GM18499 (cell line): Measurements from ENCODE around the gene C1QTNF7.

Experiments
- ATAC-seq: cut with Tn5 transposase; IDR thresholded peaks from one replicate; pipeline ENCODE4 v1.9.1; 2021; ENCODE audit warnings: moderate number of reproducible peaks; ENCODE audit not compliant: insufficient read depth, unreplicated experiment

The C1QTNF7 gene, protein sequence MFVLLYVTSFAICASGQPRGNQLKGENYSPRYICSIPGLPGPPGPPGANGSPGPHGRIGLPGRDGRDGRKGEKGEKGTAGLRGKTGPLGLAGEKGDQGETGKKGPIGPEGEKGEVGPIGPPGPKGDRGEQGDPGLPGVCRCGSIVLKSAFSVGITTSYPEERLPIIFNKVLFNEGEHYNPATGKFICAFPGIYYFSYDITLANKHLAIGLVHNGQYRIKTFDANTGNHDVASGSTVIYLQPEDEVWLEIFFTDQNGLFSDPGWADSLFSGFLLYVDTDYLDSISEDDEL

DNA sequence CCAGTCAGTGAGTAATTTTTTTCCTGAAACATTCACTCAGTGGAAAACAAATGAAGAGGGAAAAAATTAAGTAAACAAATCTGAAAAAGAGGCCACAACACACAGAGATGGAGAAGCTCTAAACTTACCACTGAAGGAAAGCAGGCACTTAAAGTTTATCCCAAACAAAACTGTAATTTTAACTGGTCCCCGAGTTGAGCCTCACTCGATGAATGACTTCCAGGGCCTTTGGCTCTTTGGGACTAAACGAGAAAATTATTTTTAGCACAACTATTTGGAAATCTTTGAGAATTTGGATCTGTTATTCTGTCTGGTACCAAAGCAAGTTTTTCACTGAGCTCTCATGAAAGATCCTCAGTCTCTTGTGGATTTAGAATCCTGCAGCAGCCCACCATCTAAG lies at the start of gene C1QTNF7:
C1QTNF7 (plus strand) TSS at position 333 of the 400 bp plus-strand sequence. CDS start 7,711 bp downstream, outside the sequence.
- ATAC-seq = no peak

DNA sequence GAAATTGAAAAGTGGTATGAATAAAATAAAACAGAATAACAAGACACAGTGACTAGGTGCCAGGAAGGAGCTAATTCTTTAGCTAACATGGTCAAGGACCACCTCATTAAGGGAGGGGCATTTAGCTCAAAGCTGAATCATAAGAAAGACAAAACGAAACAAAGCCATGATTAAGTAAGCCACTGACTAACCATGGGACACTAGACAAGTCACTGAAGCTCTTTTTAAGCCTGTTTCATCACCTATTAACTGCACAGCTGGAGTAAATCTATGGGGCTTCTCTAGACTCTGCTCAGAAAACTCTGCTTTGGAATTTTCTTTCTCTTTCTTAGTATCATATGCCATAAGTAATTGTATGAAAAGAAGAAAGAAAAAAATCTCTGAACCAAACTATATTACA lies 49.8 kb upstream of the C1QTNF7 start:
- no peak for ATAC-seq

DNA sequence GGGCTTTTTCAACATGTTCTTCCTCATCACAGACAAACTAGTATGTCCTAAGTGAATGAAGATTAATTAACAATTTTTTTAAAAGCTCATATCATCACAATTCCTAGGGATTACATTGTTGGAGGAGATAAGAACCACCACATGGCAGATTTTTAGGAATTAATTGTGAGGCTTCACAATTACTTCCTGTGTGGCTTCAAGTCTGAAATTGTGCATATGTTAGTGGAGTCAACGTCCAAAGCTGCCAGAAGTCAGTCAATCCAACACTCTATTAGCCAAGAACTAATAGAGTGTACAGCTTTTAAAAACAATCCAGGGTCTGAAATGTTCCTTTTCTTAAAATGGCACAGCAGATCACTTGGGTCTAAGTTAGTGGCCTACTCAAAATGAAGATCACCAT lies 49.3 kb upstream of the C1QTNF7 start:
- ATAC-seq = no peak

DNA sequence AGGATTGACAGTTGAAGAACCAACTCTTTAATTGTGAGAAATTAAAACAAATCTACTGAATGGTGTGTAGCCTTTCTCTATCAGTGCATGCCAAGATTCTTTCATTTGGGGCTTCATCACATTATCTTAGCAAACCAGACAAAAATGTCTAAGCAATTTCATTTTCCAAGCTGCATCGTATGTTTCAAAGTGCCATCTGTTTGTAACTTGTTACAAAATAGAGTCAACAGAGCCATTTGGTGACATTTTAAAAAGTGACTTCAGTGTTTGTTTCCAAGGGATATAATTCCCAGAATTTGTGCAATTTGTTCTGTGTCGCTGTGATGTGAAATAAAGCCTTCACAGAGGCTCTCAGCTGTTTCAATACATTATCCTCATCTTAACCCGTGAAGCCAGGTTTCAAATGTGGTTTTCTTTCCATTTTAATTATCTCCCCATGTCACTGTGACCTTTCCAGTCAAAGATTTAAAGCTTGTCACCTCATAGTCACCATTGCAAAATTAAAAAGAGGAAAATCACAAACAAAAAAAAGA lies 46.0 kb upstream of the C1QTNF7 start:
- no peak for ATAC-seq

DNA sequence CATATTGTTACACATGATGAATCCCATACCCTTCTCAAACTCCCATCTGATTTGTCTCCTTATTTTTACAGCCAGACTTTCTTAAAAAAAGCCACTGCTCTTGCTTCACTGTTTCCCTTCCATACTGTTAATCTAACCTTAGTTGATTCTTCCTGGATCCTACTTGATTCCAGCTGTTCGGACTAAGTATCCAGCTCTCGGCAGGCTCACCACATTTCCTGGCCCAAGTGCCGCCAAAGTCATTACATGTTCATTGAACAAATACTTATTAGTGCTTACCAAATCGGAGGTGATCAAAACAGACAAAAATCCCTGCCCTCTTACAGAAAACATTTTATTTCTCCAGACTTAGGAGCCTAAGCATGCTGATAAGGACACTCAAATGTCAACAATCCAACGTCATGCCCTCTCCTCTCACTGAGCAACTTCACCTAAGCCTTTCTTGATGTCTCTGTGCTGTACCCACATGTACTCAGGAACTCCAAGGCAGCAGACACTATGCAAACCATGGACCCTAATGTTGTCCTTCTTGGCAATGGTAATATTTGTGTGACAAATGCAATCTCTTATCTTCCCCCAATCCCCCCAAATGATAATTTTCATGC lies 45.1 kb upstream of the C1QTNF7 start:
- ATAC-seq = no peak

DNA sequence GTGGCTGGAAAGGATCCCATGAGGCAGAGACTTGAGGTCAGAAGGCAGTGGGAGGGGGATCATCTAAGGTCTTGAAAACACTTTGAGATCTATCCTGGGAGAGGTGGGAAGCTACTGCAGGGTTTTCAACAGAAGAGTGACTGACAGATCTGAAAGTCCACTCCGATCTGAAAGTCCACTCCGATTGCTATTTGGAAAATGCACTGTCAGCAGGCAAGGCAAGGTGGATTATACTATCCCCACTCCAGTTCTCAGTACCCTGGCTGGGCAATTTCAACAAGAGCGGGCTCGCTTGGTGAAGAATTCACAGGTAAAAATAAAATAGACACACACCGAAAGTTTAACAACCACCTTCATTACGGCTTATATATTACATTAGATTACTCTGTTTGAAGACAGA lies 42.3 kb upstream of the C1QTNF7 start:
- no peak for ATAC-seq

DNA sequence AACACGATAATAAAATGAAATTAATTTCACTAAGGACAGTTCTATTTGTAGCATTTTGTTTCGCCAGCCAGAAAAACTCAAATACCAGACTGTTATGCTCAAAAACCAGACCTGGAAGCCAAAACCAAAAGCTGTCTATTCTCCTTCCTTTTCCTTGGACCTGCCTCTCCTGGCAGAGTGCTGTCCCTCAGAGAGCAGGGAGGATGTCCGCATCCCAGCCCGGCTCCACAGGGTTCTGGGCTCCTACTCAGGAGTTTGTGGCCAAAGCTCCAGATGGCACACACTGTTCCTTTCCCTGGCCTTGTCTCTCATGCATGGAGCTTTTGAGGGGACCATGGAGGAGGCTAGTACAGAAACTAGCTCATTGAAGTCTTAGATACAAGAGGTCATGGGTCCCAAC lies 41.9 kb upstream of the C1QTNF7 start:
- no peak for ATAC-seq

DNA sequence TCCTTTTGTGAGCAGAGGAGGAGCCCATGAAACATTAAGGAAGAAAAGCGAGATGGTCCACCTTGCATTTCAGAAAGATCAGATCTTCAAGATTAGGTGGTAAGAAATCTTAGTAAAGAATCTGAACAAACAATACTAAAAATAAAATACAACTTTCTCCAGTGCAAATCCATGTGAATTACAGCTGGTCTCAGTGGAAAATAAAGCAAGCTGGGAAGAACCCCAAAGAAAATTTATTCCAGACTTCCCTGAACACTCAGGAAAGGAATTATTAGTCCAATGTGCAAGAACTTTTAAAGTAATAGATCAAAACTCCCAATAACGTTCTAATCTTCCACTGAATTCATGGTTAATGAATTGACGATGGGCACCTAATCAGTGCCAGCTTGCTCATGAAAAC lies 37.3 kb upstream of the C1QTNF7 start:
- no peak for ATAC-seq

DNA sequence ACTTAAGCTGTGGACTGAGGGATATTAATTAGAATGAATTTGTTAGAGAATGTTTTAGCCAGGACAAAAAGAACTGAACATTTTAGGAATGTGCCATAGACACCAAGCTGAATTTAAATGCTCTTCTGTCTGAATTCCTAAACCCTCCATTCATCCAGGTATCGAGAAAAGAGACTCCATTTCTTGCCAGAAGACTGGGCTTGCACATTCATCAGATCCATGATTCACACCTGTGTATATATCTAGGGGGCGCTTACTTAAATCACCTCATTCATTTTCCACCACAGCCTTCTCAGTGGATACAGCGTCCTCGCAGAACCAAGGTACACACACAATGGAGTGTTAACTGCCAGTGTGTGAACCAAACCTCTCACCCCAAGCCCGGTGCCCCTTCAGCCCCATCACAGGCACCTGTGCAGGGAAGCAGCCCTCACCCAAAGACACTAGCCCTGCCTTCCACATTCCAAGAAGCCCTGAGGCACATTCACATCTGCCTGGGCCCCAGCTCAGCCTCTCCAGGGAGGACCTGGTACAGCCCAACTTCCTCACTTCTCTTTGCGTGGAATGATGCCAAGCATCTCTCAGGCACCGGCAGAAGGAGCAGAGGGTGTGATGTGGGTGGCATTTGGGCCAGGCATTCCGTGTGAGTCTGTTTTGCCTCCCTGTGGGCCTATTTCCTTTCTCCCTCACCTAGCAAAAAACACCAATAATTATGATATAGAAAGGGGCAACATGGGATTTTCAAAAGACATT lies 35.6 kb upstream of the C1QTNF7 start:
- ATAC-seq = no peak

DNA sequence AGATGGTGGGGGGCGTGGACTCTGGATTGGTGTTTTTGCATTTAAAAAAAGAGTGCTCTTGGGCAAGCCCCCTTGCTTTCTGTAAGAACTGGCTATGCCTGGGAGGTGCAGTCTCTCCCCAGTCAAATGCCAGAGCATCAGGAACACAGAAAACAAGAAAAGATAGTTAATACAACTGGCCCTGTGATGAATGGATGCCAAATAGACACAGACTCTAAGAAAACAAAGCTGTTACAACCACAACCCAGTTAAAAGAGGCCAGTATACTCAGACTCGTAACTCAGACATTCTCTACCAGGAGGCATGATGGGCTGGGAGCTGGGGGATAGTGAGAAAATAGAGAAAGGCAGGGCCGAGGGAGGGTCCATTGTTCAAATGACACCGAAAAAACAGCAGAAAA lies 32.5 kb upstream of the C1QTNF7 start:
- no peak for ATAC-seq

DNA sequence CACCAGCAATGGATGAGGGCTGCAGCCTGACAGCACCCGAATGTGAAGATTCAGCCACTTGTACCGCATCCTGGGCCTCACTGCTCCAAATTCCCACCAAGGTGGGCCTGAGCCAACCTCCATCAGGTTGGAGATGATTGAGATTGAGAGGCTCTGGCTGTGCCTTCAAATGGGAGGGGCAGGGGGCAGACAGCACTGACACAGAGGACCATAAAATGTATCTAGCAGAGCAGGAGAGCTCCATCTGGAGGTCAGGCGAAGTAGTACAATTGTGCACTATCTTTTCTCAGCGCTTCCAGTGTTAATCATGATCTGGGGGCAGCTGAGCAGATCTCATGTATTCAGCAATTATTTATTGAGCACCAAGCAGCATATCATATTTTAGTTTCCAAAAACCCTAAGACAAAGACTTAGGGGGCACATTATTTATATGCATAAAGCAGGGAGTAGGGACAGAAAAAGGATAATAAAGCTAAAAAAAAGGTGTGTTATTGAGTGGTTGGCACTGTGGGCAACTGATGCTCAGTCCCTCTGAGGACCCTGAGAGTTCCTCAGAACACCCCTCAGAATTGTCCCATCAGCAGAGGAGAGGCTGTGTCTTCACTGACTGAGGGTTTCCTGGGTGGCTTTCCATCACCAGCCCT lies 31.6 kb upstream of the C1QTNF7 start:
- ATAC-seq = peak; percentile 81

DNA sequence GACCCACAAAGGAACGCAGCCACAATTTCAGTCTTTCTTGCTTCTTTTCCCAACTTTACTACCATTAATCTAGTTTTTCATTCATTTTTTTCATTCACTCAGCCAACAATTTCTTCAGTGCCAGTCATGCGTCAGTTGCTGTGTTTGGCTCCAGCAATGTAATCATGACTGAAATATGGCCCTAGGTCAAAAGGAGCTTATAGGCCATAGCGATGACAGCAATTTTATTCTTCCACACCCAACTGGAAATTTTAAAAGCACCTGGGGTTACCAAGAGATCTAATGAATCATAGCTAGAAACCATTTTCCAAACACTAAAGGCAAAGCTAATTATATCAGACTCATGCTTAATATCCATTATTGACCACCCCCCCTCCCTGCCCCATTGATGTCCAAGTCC lies 29.8 kb upstream of the C1QTNF7 start:
- no peak for ATAC-seq

DNA sequence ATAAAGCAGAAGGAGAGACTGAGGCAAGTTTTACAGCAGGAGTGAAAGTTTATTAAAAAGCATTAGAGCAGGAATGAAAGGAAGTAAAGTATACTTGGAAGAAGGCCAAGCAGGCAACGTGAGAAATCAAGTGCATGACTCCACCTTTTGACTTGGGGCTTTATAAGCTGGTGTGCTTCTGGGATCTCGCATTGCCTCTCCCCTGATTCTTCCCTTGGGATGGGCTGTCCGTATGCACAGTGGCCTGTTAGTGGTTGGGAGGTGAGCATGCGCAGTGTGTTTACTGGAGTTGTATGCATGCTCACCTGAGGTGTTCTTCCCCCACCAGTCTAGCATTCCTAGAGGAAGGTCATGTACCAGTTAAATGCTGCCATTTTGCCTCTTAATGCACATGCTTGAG lies 29.1 kb upstream of the C1QTNF7 start:
- no peak for ATAC-seq

DNA sequence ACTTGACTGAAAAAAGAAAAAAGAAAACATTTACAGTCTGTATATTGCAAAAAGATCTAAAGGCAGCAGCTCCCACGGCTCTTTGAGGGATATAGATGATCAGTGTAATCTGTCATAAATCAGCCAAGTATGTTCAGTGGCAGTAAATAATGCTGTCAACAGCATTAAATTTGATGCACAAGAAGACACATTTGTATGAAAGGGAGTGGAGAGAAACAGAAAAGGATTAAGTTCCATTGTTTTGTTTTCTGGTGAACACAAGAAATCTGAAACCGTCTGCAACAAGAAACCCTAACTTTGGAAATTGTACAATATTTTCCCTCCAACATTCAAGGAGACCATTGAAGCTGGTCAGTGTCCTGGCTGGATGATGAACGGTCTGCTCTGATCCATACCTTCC lies 27.6 kb upstream of the C1QTNF7 start:
- no peak for ATAC-seq

DNA sequence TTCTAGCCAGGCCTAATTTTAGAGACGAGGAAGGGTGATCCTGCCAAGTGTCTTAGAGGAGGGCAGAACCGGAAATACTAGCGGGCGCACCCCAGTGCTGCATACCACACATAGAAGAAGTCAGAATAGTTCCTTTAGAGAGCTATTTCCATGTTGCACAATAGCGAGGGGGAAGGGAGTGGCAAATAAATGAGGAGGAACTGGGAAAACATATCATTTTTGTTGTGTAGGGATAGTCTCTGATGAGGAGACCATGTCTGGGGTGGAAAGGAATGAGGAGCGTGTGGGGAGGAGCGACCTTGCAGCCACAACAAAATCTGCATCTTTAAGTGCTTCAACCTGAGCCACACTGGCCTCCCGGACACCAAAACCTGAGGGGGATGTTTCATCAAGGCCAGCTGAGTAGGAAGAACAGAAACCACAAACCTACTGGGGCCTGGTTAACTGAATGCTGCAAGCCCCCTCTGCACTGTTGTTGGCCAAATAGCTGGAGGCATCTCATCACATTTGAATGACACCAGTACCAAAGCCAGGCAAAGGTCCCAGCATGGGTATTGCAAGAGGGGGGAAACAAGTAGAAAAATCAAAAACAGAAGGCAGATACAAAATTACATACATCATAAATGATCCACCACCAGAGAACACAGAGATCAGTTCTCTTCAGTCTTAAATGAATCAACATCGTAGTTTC lies 26.7 kb upstream of the C1QTNF7 start:
- ATAC-seq = peak; percentile 57

DNA sequence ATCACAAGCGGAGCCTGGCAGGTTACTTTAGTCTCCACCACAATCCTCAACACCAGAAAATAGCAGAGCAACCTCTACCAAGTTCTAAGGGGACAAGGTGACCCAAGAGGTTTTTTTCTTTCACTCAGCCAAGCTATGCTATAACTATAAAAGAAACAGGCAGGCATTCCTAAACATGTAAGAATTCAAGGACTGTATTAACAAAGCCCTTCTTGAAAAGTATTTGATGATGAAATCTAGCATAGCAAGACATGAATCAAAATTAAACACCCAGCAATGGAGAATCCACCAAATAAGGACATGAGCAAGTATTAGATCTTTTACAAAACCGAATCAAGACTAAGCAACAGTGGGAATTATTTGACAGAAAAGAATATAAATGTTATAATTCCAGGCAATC lies 25.7 kb upstream of the C1QTNF7 start:
- ATAC-seq = no peak

DNA sequence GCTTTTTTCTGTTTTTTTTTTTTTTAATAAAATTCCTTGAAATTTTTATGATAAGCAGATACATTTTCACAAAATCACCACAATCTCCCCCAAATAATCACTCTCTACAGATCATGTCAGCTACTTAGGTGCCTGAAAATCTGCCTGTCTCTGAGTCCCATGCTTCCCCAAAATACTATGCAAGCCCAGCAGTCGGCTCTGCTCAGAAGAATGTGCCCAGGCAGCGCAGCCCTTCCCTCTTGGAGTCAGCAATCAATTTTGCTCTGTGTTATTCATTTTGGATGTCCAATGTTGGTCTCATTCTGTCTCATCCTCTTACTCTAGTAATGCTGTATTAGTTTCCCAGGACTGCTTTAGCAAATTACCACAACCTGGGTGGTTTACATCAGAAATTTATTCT lies 24.9 kb upstream of the C1QTNF7 start:
- ATAC-seq = no peak

DNA sequence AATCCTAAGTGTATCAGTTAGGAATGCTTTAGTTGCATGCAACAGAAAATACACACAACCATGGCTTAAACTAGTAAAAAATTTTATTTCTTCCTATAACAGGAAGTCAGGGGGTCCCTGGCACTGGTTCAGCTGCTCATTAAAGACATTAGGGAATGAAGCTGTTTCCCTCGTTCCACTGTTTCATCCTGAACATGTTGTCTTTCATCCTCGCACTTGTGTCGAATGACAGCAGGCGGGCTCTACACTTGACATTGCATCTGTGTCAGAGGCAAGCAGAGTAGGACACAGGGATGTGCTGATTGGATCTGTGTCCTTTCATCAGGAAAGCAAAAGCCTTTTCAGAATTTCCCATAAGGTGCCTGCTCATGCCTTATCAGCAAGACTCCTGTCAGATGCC lies 22.8 kb upstream of the C1QTNF7 start:
- ATAC-seq = no peak

DNA sequence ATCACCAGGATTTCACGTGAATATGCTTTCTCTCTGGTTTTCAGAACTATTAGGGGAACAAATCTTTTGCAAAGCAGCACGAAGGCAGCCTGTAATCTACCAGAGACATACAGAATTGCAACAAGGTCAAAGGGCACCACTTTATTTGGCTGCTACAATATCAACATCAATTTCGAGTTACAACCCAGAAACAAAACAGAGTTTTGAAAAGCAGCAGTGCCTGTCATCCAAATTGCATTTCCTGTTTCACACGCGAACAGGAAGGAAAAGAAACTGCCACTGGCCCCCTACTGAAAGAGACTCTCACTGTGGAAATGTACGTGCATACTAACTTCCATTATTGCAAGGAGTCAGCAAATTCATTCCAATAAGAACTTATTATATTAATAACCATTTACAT lies 17.1 kb upstream of the C1QTNF7 start:
- ATAC-seq = no peak

DNA sequence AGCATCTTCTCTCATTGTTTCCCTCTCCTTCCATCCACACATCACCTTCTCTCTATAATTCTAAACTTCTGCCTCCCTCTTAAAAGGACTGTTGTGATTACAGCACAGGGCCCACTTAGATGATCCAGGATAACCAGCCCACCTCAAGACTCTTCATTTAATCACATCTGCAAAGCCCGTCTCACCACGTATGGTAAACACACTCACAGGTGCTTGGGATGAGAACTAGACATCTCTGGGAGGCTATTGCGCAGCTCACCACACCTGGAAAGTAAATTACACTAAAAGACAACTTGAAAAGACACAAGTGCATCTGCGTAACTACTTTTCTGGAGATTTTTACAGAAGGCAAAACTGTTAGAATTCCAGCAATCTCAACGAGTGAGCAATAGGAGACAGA lies 15.4 kb upstream of the C1QTNF7 start:
- ATAC-seq = no peak
